ENCODE results near the gene MYADML2. TPM values are rescaled to one million over a fixed set of nuclear protein-coding genes. Genes with fewer than 3 reads are reported as not detected.

The MYADML2 gene
- total and polyA plus RNA-seq, 10 of the 15 experiments (the other 5 are each of a cell fraction or from before 2014, with no cell fraction given) = not detected

DNA sequence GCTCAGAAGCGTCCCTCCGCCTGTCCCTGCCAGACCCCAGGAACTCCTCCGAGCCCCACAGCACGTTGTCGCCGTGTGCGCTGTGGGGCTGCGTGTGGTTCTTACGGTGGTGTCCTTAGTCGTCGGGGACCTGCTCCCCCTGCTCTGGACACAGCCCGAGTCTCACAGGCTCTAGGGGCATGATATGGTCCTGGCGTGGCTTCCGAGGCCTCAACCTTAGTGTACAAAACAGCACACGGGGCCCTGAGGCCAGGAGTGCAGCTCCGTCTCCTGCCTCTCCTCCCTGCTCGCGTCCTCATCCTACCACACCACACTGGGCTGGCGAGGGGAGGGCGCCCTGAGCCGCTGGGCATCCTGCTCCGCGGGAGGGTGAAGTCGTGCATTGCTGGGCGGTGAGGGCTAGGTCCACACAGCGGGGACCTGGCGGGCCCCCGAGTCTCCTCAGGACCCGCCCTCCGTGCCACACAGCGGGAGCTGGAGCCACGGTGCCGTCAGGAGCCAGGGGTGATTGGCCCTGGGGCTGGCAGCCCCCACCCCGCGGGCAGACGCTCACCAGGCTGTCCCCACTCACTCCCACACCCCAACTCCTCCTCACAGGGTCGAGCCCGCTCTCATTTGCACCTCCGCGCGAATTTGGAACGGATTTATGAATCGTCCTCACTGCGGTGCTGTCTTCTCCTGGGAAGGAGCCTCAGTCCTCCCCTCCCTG lies 18.3 kb downstream of the MYADML2 start (continued):
- TF ChIP-seq, protein P1, sequence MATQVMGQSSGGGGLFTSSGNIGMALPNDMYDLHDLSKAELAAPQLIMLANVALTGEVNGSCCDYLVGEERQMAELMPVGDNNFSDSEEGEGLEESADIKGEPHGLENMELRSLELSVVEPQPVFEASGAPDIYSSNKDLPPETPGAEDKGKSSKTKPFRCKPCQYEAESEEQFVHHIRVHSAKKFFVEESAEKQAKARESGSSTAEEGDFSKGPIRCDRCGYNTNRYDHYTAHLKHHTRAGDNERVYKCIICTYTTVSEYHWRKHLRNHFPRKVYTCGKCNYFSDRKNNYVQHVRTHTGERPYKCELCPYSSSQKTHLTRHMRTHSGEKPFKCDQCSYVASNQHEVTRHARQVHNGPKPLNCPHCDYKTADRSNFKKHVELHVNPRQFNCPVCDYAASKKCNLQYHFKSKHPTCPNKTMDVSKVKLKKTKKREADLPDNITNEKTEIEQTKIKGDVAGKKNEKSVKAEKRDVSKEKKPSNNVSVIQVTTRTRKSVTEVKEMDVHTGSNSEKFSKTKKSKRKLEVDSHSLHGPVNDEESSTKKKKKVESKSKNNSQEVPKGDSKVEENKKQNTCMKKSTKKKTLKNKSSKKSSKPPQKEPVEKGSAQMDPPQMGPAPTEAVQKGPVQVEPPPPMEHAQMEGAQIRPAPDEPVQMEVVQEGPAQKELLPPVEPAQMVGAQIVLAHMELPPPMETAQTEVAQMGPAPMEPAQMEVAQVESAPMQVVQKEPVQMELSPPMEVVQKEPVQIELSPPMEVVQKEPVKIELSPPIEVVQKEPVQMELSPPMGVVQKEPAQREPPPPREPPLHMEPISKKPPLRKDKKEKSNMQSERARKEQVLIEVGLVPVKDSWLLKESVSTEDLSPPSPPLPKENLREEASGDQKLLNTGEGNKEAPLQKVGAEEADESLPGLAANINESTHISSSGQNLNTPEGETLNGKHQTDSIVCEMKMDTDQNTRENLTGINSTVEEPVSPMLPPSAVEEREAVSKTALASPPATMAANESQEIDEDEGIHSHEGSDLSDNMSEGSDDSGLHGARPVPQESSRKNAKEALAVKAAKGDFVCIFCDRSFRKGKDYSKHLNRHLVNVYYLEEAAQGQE (IDR thresholded peaks at IDR 0.05; ENCODE audit: low read depth, low read length) = no peak
- TF ChIP-seq, protein P2, sequence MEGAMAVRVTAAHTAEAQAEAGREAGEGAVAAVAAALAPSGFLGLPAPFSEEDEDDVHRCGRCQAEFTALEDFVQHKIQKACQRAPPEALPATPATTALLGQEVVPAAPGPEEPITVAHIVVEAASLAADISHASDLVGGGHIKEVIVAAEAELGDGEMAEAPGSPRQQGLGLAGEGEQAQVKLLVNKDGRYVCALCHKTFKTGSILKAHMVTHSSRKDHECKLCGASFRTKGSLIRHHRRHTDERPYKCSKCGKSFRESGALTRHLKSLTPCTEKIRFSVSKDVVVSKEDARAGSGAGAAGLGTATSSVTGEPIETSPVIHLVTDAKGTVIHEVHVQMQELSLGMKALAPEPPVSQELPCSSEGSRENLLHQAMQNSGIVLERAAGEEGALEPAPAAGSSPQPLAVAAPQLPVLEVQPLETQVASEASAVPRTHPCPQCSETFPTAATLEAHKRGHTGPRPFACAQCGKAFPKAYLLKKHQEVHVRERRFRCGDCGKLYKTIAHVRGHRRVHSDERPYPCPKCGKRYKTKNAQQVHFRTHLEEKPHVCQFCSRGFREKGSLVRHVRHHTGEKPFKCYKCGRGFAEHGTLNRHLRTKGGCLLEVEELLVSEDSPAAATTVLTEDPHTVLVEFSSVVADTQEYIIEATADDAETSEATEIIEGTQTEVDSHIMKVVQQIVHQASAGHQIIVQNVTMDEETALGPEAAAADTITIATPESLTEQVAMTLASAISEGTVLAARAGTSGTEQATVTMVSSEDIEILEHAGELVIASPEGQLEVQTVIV (IDR thresholded peaks at IDR 0.05; ENCODE audit: borderline replicate concordance, partially characterized antibody) = no peak

All from GM12878 (cell line).